IMR-90 (cell line): Measurements from ENCODE around the gene LDAF1. TPM values are rescaled to one million over a fixed set of nuclear protein-coding genes. Genes with fewer than 3 reads are reported as not detected.

Experiments used
- ATAC-seq: fragments of 200-7000 bp; cut with Tn5 transposase; 2 replicates; pipeline ENCODE4 v1.9.1; 2020; ENCODE audit warnings: low read depth, mild to moderate bottlenecking, moderate library complexity
- BruUV-seq: library from RNA; stranded (reverse); fragments of 400-500 nt; replicated peaks from 2 replicates; lab custom pipeline; 2021; lab: Mats Ljungman, UMichigan
- CTCF ChIA-PET: fragments of 300-600 bp; formaldehyde crosslinking; extraction: SDS; loops from one replicate; lab custom pipeline; 2021; ENCODE audit warnings: antibody characterized with exemption; lab: Yijun Ruan, JAX
- POLR2A ChIA-PET: fragments of 300-600 bp; sonication (Branson Sonifier 250); formaldehyde crosslinking; loops from one replicate; lab custom pipeline; 2022; ENCODE audit warnings: antibody characterized with exemption; ENCODE audit not compliant: unreplicated experiment; lab: Charles Lee
- DNase-seq: peaks from one replicate; pipeline ENCODE4 v3.0.0; 2013
- H2AFZ ChIP-seq: replicated peaks from 2 replicates; pipeline ENCODE3; 2013; ENCODE audit warnings: low read length, mild to moderate bottlenecking; ENCODE audit not compliant: poor library complexity
- H2AK5ac ChIP-seq: 2 replicates; pipeline ENCODE4 v1.6.1; 2013; ENCODE audit warnings: low read depth, low read length, inconsistent platforms
- H2AK9ac ChIP-seq: replicated peaks from 2 replicates; pipeline ENCODE3; 2013; ENCODE audit warnings: mild to moderate bottlenecking, low read depth, low read length, moderate library complexity; ENCODE audit not compliant: poor library complexity
- H2BK120ac ChIP-seq: 2 replicates; pipeline ENCODE4 v1.6.1; 2013; ENCODE audit warnings: low read depth, low read length, inconsistent platforms
- H2BK15ac ChIP-seq: 3 replicates; pipeline ENCODE4 v1.6.1; 2013; ENCODE audit warnings: low read depth, low read length, inconsistent platforms
- H2BK20ac ChIP-seq: 2 replicates; pipeline ENCODE4 v1.6.1; 2013; ENCODE audit warnings: low read depth, mild to moderate bottlenecking, inconsistent platforms, low read length, moderate library complexity
- H2BK5ac ChIP-seq: 2 replicates; pipeline ENCODE4 v1.6.1; 2013; ENCODE audit warnings: mild to moderate bottlenecking, low read depth, low read length, inconsistent platforms; ENCODE audit not compliant: poor library complexity, severe bottlenecking
- H3K14ac ChIP-seq: replicated peaks from 2 replicates; pipeline ENCODE4 v1.6.1; 2013; ENCODE audit warnings: low read depth, low read length, inconsistent platforms
- H3K18ac ChIP-seq: 2 replicates; pipeline ENCODE4 v1.6.1; 2013; ENCODE audit warnings: low read depth, low read length, control low read depth
- H3K23ac ChIP-seq: 2 replicates; pipeline ENCODE4 v1.6.1; 2013; ENCODE audit warnings: low read depth, low read length, inconsistent platforms
- H3K27ac ChIP-seq: 2 replicates; pipeline ENCODE4 v1.5.1; 2013; ENCODE audit warnings: mild to moderate bottlenecking, control low read depth, low read length; ENCODE audit not compliant: insufficient read depth
- H3K27me3 ChIP-seq: 2 replicates; pipeline ENCODE4 v1.6.1; 2013; ENCODE audit warnings: low read length; ENCODE audit not compliant: control insufficient read depth, insufficient read depth
- H3K36me3 ChIP-seq: 2 replicates; pipeline ENCODE4 v1.6.1; 2013; ENCODE audit warnings: low read length, mixed read lengths; ENCODE audit not compliant: control insufficient read depth, insufficient read depth
- H3K4ac ChIP-seq: 2 replicates; pipeline ENCODE4 v1.6.1; 2013; ENCODE audit warnings: low read depth, low read length, inconsistent platforms
- H3K4me1 ChIP-seq: 2 replicates; pipeline ENCODE4 v1.6.1; 2013; ENCODE audit warnings: low read length, mixed read lengths; ENCODE audit not compliant: control insufficient read depth, insufficient read depth
- H3K4me2 ChIP-seq: 2 replicates; pipeline ENCODE4 v1.6.1; 2013; ENCODE audit warnings: low read depth, mild to moderate bottlenecking, control low read depth, low read length, moderate library complexity
- H3K4me3 ChIP-seq: 2 replicates; pipeline ENCODE4 v1.5.1; 2013; ENCODE audit warnings: low read depth, mild to moderate bottlenecking, control low read depth, low read length, moderate library complexity; ENCODE audit not compliant: insufficient read depth
- H3K56ac ChIP-seq: 2 replicates; pipeline ENCODE4 v1.6.1; 2013; ENCODE audit warnings: low read length, inconsistent platforms; ENCODE audit not compliant: insufficient read depth; ENCODE audit errors: extremely low read depth
- H3K79me1 ChIP-seq, 2 experiments: 2 replicates each; pipeline ENCODE4 v1.6.1; 2013; ENCODE audit warnings: low read length in 2 of 2, inconsistent platforms in 1 of 2, low read depth in 1 of 2
- H3K9ac ChIP-seq: 2 replicates; pipeline ENCODE4 v1.6.1; 2013; ENCODE audit warnings: low read depth, low read length, control low read depth
- H3K9me1 ChIP-seq: 2 replicates; pipeline ENCODE4 v1.6.1; 2013; ENCODE audit warnings: low read length, inconsistent platforms; ENCODE audit not compliant: insufficient read depth
- H3K9me3 ChIP-seq: 2 replicates; pipeline ENCODE4 v1.6.1; 2013; ENCODE audit warnings: low read length; ENCODE audit not compliant: control insufficient read depth, insufficient read depth
- H4K20me1 ChIP-seq: 2 replicates; pipeline ENCODE4 v1.6.1; 2013; ENCODE audit warnings: low read length, inconsistent platforms; ENCODE audit not compliant: insufficient read depth
- H4K5ac ChIP-seq: 2 replicates; pipeline ENCODE4 v1.6.1; 2013; ENCODE audit warnings: mild to moderate bottlenecking, low read depth, low read length, control low read depth
- H4K8ac ChIP-seq, 2 experiments: 2 replicates each; pipeline ENCODE4 v1.6.1; 2013; ENCODE audit warnings: low read depth in 2 of 2, low read length in 2 of 2, control low read depth in 1 of 2, inconsistent platforms in 1 of 2
- H4K91ac ChIP-seq: 2 replicates; pipeline ENCODE4 v1.6.1; 2013; ENCODE audit warnings: low read depth, low read length, inconsistent platforms; ENCODE audit not compliant: insufficient read depth
- BHLHE40 ChIP-seq: fragments of 150-350 bp; IDR thresholded peaks from 2 replicates; pipeline ENCODE4 v1.6.1; 2016; ENCODE audit warnings: mild to moderate bottlenecking, low read depth, low read length
- CEBPB ChIP-seq: IDR thresholded peaks from 2 replicates; pipeline ENCODE4 v1.6.1; 2012; ENCODE audit warnings: low read depth, low read length, improper control_type of control experiment
- CHD1 ChIP-seq: IDR thresholded peaks from 2 replicates; pipeline ENCODE4 v1.6.1; 2012; ENCODE audit warnings: low read depth, low read length, improper control_type of control experiment
- ELK1 ChIP-seq: fragments of 150-350 bp; IDR thresholded peaks from 2 replicates; pipeline ENCODE4 v1.6.1; 2016; ENCODE audit warnings: low read depth, mild to moderate bottlenecking, low read length, moderate library complexity, borderline replicate concordance
- FOS ChIP-seq: fragments of 150-350 bp; IDR thresholded peaks from 2 replicates; pipeline ENCODE4 v1.6.1; 2016; ENCODE audit warnings: low read depth, low read length
- MAFK ChIP-seq: IDR thresholded peaks from 2 replicates; pipeline ENCODE4 v1.6.1; 2012; ENCODE audit warnings: low read depth, low read length, improper control_type of control experiment
- MAZ ChIP-seq: IDR thresholded peaks from 2 replicates; pipeline ENCODE4 v1.6.1; 2012; ENCODE audit warnings: low read depth, mild to moderate bottlenecking, low read length, improper control_type of control experiment, moderate library complexity, borderline replicate concordance
- MXI1 ChIP-seq: IDR thresholded peaks from 2 replicates; pipeline ENCODE4 v1.6.1; 2012; ENCODE audit warnings: low read depth, mild to moderate bottlenecking, low read length, moderate library complexity, borderline replicate concordance
- NFE2L2 ChIP-seq: fragments of 150-350 bp; IDR thresholded peaks from 2 replicates; pipeline ENCODE4 v1.6.1; 2016; ENCODE audit warnings: low read depth, mild to moderate bottlenecking, low read length
- POLR2A ChIP-seq: IDR thresholded peaks from 2 replicates; pipeline ENCODE4 v1.6.1; 2012; ENCODE audit warnings: mild to moderate bottlenecking, low read depth, low read length
- RAD21 ChIP-seq: IDR thresholded peaks from 2 replicates; pipeline ENCODE4 v1.6.1; 2012; ENCODE audit warnings: low read length, improper control_type of control experiment
- RCOR1 ChIP-seq: IDR thresholded peaks from 2 replicates; pipeline ENCODE4 v1.6.1; 2012; ENCODE audit warnings: mild to moderate bottlenecking, low read length, improper control_type of control experiment; ENCODE audit not compliant: insufficient replicate concordance
- RFX5 ChIP-seq: IDR thresholded peaks from 2 replicates; pipeline ENCODE4 v1.8.0; 2012; ENCODE audit warnings: low read depth, mild to moderate bottlenecking, low read length, moderate library complexity
- SMC3 ChIP-seq: fragments of 150-350 bp; IDR thresholded peaks from 2 replicates; pipeline ENCODE4 v1.6.1; 2016; ENCODE audit warnings: low read depth, mild to moderate bottlenecking, antibody characterized with exemption, low read length, moderate library complexity
- USF2 ChIP-seq: fragments of 150-350 bp; IDR thresholded peaks from 2 replicates; pipeline ENCODE4 v1.6.1; 2017; ENCODE audit warnings: mild to moderate bottlenecking, antibody characterized with exemption, low read length, low read depth
- WGBS, 2 experiments: methylation state at CpG; one replicate each; pipeline versions ENCODE4 v1.1.5 to v1.1.7; 2013; ENCODE audit warnings: missing lambda C conversion rate in 2 of 2; ENCODE audit not compliant: insufficient read length in 1 of 2; ENCODE audit errors: extremely low coverage in 2 of 2; 5-methylcytosine and 5-hydroxymethylcytosine counted together
- dilution Hi-C: fragments of 300-500 bp; cut with HindIII; formaldehyde crosslinking; loops from one replicate; pipeline ENCODE4 v1.14.3; 2018; ENCODE audit warnings: low sequenced_read_pairs; ENCODE audit not compliant: unreplicated experiment
- in situ Hi-C: fragments of 300-500 bp; cut with MboI; formaldehyde crosslinking; loops from 3 replicates; pipeline ENCODE4 v1.14.3; 2019; ENCODE audit warnings: low sequenced_read_pairs, inconsistent platforms, mixed read lengths
- intact Hi-C: fragments of 100-400 bp; cut with micrococcal nuclease; formaldehyde crosslinking; loops from 2 replicates; pipeline ENCODE4 v1.10.0; 2022
- polyA plus RNA-seq, 3 experiments: library from polyadenylated mRNA; depleted of rRNA; stranded (reverse); fragments of >200 nt; gene quantifications; 2 replicates each; pipeline ENCODE4 v1.2.3, GENCODE V29; 2012; ENCODE audit warnings: low replicate concordance in 1 of 3
- total RNA-seq: library from RNA; depleted of rRNA; stranded (reverse); fragments of >200 nt; gene quantifications from 2 replicates; pipeline ENCODE4 v1.2.3, GENCODE V29; 2012
- TF ChIP-seq, protein P1 (sequence below): conservative IDR thresholded peaks from 2 replicates; pipeline ENCODE4 v1.5.1; 2012; ENCODE audit warnings: mild to moderate bottlenecking, low read depth, low read length, improper control_type of control experiment

The LDAF1 gene
- total and polyA plus RNA-seq, 2 of the 4 experiments (the other 2 are of a cell fraction): 21.0 to 62.2 TPM

DNA sequence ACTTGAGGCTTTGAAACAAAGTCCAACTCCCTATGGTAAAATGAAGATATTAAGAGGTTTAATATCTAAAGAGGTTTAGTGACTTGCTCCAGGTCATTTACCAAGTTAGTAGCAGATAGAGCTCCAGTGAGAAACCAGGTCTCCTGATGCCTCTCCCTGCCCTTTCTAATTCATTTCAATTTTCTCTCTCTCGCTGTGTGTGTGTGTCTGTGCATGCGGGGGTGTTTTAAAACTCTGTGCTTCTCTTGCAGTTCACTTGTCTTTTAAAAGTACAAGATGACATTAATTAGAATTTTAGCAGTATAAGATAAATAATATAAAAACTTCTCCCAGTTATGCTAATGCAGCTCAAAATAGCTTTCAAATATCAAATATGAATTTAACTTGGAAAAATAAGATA, 61.1 kb downstream of the LDAF1 start:
- no peak overlapping the region for H3K18ac ChIP-seq
- H3K27ac ChIP-seq: no peak overlapping the region
- POLR2A ChIA-PET: no interaction called here
- no peak for TF ChIP-seq RAD21
- no peak for TF ChIP-seq RFX5
- TF ChIP-seq CHD1: no peak
- no peak for TF ChIP-seq FOS
- no peak for TF ChIP-seq SMC3
- TF ChIP-seq RCOR1: no peak
- no peak for TF ChIP-seq MXI1
- TF ChIP-seq BHLHE40: no peak
- TF ChIP-seq MAZ: no peak
- TF ChIP-seq POLR2A: no peak
- TF ChIP-seq CEBPB: no peak
- no peak for TF ChIP-seq MAFK
- TF ChIP-seq NFE2L2: no peak
- TF ChIP-seq USF2: no peak
- no peak for TF ChIP-seq ELK1
- TF ChIP-seq, protein P1, sequence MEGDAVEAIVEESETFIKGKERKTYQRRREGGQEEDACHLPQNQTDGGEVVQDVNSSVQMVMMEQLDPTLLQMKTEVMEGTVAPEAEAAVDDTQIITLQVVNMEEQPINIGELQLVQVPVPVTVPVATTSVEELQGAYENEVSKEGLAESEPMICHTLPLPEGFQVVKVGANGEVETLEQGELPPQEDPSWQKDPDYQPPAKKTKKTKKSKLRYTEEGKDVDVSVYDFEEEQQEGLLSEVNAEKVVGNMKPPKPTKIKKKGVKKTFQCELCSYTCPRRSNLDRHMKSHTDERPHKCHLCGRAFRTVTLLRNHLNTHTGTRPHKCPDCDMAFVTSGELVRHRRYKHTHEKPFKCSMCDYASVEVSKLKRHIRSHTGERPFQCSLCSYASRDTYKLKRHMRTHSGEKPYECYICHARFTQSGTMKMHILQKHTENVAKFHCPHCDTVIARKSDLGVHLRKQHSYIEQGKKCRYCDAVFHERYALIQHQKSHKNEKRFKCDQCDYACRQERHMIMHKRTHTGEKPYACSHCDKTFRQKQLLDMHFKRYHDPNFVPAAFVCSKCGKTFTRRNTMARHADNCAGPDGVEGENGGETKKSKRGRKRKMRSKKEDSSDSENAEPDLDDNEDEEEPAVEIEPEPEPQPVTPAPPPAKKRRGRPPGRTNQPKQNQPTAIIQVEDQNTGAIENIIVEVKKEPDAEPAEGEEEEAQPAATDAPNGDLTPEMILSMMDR: no peak
- H2AFZ ChIP-seq: no peak overlapping the region
- H4K8ac ChIP-seq: no peak overlapping the region
- H3K9ac ChIP-seq: no peak overlapping the region
- no CpG with 5 or more reads among the region's 2 CpGs for WGBS, 2 experiments
- H3K36me3 ChIP-seq: no peaks in the 10 kb centered on the region
- intact Hi-C loops: no loop called here
- no peaks in the 10 kb centered on the region for H3K4me1 ChIP-seq
- no peak overlapping the region for H3K4me3 ChIP-seq
- H4K5ac ChIP-seq: no peak overlapping the region
- no peak overlapping the region for H3K4me2 ChIP-seq
- peaks cover 7% of the 10 kb centered on the region for H3K27me3 ChIP-seq
- no peak overlapping the region for H2AK9ac ChIP-seq
- no peak overlapping the region for H2BK15ac ChIP-seq
- H3K23ac ChIP-seq: no peak overlapping the region
- no peak overlapping the region for H3K56ac ChIP-seq
- H4K91ac ChIP-seq: no peak overlapping the region
- in situ Hi-C loops: no loop called here
- no peak overlapping the region for H2BK20ac ChIP-seq
- H2BK5ac ChIP-seq: no peak overlapping the region
- H3K79me1 ChIP-seq: no peaks in the 10 kb centered on the region
- dilution Hi-C loops: no loop called here
- H3K9me1 ChIP-seq: no peaks in the 10 kb centered on the region
- H3K4ac ChIP-seq: no peak overlapping the region
- H3K9me3 ChIP-seq: no peaks in the 10 kb centered on the region
- H3K14ac ChIP-seq: no peak overlapping the region
- no peak for DNase-seq
- ATAC-seq: no peak
- no peak overlapping the region for H2AK5ac ChIP-seq
- CTCF ChIA-PET: no interaction called here
- BruUV-seq: no TSS peak
- H2BK120ac ChIP-seq: no peak overlapping the region
- H4K20me1 ChIP-seq: no peaks in the 10 kb centered on the region
